Activated effector memory CD4-positive, alpha-beta T cell treated with anti-CD3 and anti-CD28 coated beads, Interleukin-2, amount 50 U/mL, for 16 hours (primary cell): ENCODE measurements around the gene CD276.
A peak's percentile ranks its signal among the peaks of the same experiment; 100 is the strongest.
"Not testable (repeated sequence)": the region's sequence is repeated elsewhere in the genome, so short reads cannot be mapped to it uniquely, and the experiment has no call there.

ENCODE experiments used
- DNase-seq: peaks from one replicate; pipeline ENCODE4 v3.0.0-alpha.2; 2020

CD276 gene

GRCh38 chr15:73685981-73686380 is 1.8 kb downstream of the CD276 start:
- DNase-seq, result no peak

GRCh38 chr15:73686781-73687256 is 2.6 kb downstream of the CD276 start:
- no peak for DNase-seq

- no peak for DNase-seq
Measured at GRCh38 chr15:73687351-73687750, 3.2 kb downstream of the CD276 start.

GRCh38 chr15:73688455-73688854 is 4.3 kb downstream of the CD276 start:
- DNase-seq, result no peak

GRCh38 chr15:73691396-73691795 is 7.2 kb downstream of the CD276 start:
- DNase-seq, result peak; percentile 56

GRCh38 chr15:73694419-73694818 is 10.2 kb downstream of the CD276 start:
- no peak for DNase-seq

- DNase-seq, result no peak
Measured at GRCh38 chr15:73695773-73696640, 11.8 kb downstream of the CD276 start.

- DNase-seq, result no peak
Measured at GRCh38 chr15:73696641-73697001, 12.4 kb downstream of the CD276 start.

- peak; percentile 89 for DNase-seq
Measured at GRCh38 chr15:73697033-73697467, 12.9 kb downstream of the CD276 start.

- no peak for DNase-seq
Measured at GRCh38 chr15:73699249-73700040, 15.3 kb downstream of the CD276 start.

- DNase-seq, result peak; percentile 92
Measured at GRCh38 chr15:73700041-73700842, 16.1 kb downstream of the CD276 start.

GRCh38 chr15:73702311-73703239 is 18.4 kb downstream of the CD276 start:
- not testable (repeated sequence) for DNase-seq

- not testable (repeated sequence) for DNase-seq
Measured at GRCh38 chr15:73703601-73704000, 19.4 kb downstream of the CD276 start.

GRCh38 chr15:73704142-73704868 is 20.1 kb downstream of the CD276 start:
- DNase-seq, result not testable (repeated sequence)

- DNase-seq, result peak; percentile 85
Measured at GRCh38 chr15:73704869-73705645, 20.9 kb downstream of the CD276 start.

GRCh38 chr15:73708691-73709090 is 24.5 kb downstream of the CD276 start:
- DNase-seq, result no peak

- DNase-seq, result no peak
Measured at GRCh38 chr15:73709241-73709640, 25.1 kb downstream of the CD276 start.

GRCh38 chr15:73709686-73710085 is 25.5 kb downstream of the CD276 start:
- DNase-seq, result no peak

GRCh38 chr15:73710321-73710720 is 26.1 kb downstream of the CD276 start:
- no peak for DNase-seq

GRCh38 chr15:73711526-73711925 is 27.3 kb downstream of the CD276 start:
- DNase-seq, result no peak
